GM18951 (cell line): Measurements from ENCODE around the gene TMEM181.
A peak's percentile ranks its signal among the peaks of the same experiment; 100 is the strongest.
"Not testable (repeated sequence)": the region's sequence is repeated elsewhere in the genome, so short reads cannot be mapped to it uniquely, and the experiment has no call there.

ENCODE experiments used
- POLR2A ChIP-seq: IDR thresholded peaks from 4 replicates; pipeline ENCODE4 v1.6.1; 2011; ENCODE audit warnings: mild to moderate bottlenecking; ENCODE audit not compliant: insufficient read length, insufficient read depth; ENCODE audit errors: extremely low read depth
- in situ Hi-C: fragments of 300-500 bp; cut with MboI; formaldehyde crosslinking; loops from one replicate; pipeline ENCODE4 v1.12.0; 2022; ENCODE audit warnings: low sequenced_read_pairs, mixed read lengths, inconsistent platforms; ENCODE audit not compliant: unreplicated experiment

TMEM181 gene

GRCh38 chr6:158644231-158645063 lies 84.6 kb downstream of the TMEM181 start, which contains the start of gene DYNLT1:
DYNLT1 (minus strand) TSS chr6:158644743; CDS start chr6:158644708, 35 bp downstream.
- TF ChIP-seq POLR2A: peak; percentile 89
- in situ Hi-C loops: no loop called here

- no peak for TF ChIP-seq POLR2A
- in situ Hi-C loops: no loop called here
Observed at GRCh38 chr6:158645064-158646022, 85.5 kb downstream of the TMEM181 start.

- TF ChIP-seq POLR2A: no peak
- in situ Hi-C loops: no loop called here
Observed at GRCh38 chr6:158646023-158646910, 86.4 kb downstream of the TMEM181 start.

GRCh38 chr6:158647501-158647900 lies 87.6 kb downstream of the TMEM181 start:
- no peak for TF ChIP-seq POLR2A

GRCh38 chr6:158648682-158649131 lies 88.8 kb downstream of the TMEM181 start:
- no peak for TF ChIP-seq POLR2A
- in situ Hi-C loops: no loop called here

More at GRCh38 chr6:158647501-158647900, 87.6 kb downstream of the TMEM181 start:
- in situ Hi-C loops: no loop called here

- in situ Hi-C loops: no loop called here
Observed at GRCh38 chr6:158649289-158650143, 89.6 kb downstream of the TMEM181 start, which contains the start of gene SYTL3. SYTL3 (plus strand) TSS chr6:158650054; CDS start chr6:158663269, 13,215 bp downstream.

GRCh38 chr6:158651981-158652737 lies 92.3 kb downstream of the TMEM181 start:
- in situ Hi-C loops: not testable (repeated sequence)

More at GRCh38 chr6:158649289-158650143, 89.6 kb downstream of the TMEM181 start, which contains the start of gene SYTL3:
- peak; percentile 49 for TF ChIP-seq POLR2A

- in situ Hi-C loops: no loop called here
- TF ChIP-seq POLR2A: no peak
Observed at GRCh38 chr6:158653577-158654354, 93.9 kb downstream of the TMEM181 start.

GRCh38 chr6:158654498-158654897 lies 94.6 kb downstream of the TMEM181 start:
- in situ Hi-C loops: no loop called here

GRCh38 chr6:158654960-158655489 lies 95.1 kb downstream of the TMEM181 start:
- no peak for TF ChIP-seq POLR2A
- in situ Hi-C loops: no loop called here

More at GRCh38 chr6:158654498-158654897, 94.6 kb downstream of the TMEM181 start:
- no peak for TF ChIP-seq POLR2A
